Measurements from ENCODE around the gene DOCK4. TPM values are rescaled to one million over a fixed set of nuclear protein-coding genes. Genes with fewer than 3 reads are reported as not detected.
"Not testable (repeated sequence)": the region's sequence is repeated elsewhere in the genome, so short reads cannot be mapped to it uniquely, and the experiment has no call there.

The DOCK4 gene
- total and polyA plus RNA-seq, 4 donors, result 7.2 to 48.9 (median 12.8) TPM

GRCh38 chr7:111910656-111911055, 295.5 kb downstream of the DOCK4 start:
- H3K9me3 ChIP-seq (ENCODE audit: control insufficient read depth in 4 of 4, low read length in 3 of 4), result no peaks in the 10 kb centered on the region
- DNase-seq (ENCODE audit: low spot score), result no peak
- H3K4me1 ChIP-seq (ENCODE audit: control insufficient read depth in 4 of 4, insufficient read depth in 4 of 4, low read length in 3 of 4), result no peaks in the 10 kb centered on the region
- H3K27me3 ChIP-seq (ENCODE audit: control insufficient read depth in 4 of 4, insufficient read depth in 4 of 4, low read length in 3 of 4), result no peaks in the 10 kb centered on the region
- 96% methylated on average over 5 of the region's 5 CpGs for WGBS
- H3K4me3 ChIP-seq (ENCODE audit: low read depth in 1 of 3, low read length in 3 of 3), result no peak overlapping the region
- TF ChIP-seq RXRA (IDR thresholded peaks at IDR 0.05) (no peak), HNF4G (IDR thresholded peaks at IDR 0.05) (no peak), REST (IDR thresholded peaks at IDR 0.05) (no peak), HNF4A (conservative IDR thresholded peaks at IDR 0.05) (no peak), RAD21 (IDR thresholded peaks at IDR 0.05) (no peak), MAX (IDR thresholded peaks at IDR 0.05) (no peak), ATF3 (IDR thresholded peaks at IDR 0.05) (no peak), TAF1 (conservative IDR thresholded peaks at IDR 0.05) (no peak), ZBTB33 (IDR thresholded peaks at IDR 0.05) (no peak), CTCF (IDR thresholded peaks at IDR 0.05; ENCODE audit: low read depth, low read length, missing input control) (no peak), NR2F2 (IDR thresholded peaks at IDR 0.05) (no peak), FOXA1 (IDR thresholded peaks at IDR 0.05) (no peak), FOXA2 (IDR thresholded peaks at IDR 0.05) (no peak)
- peaks cover 3 to 6% (median 5%) of the 10 kb centered on the region in 4 donors for H3K36me3 ChIP-seq (ENCODE audit: control insufficient read depth in 4 of 4, insufficient read depth in 3 of 4, low read depth in 1 of 4, low read length in 3 of 4)
- H3K27ac ChIP-seq (ENCODE audit: low read depth in 1 of 2, low read length in 2 of 2), result no peak overlapping the region
- no peak overlapping the region for H3K9ac ChIP-seq (ENCODE audit: low read depth in 1 of 2, low read length in 2 of 2)

GRCh38 chr7:111908673-111909072, 297.5 kb downstream of the DOCK4 start:
- not testable (repeated sequence) for H3K36me3 ChIP-seq (ENCODE audit: control insufficient read depth in 4 of 4, insufficient read depth in 3 of 4, low read depth in 1 of 4, low read length in 3 of 4); H3K4me3 ChIP-seq (ENCODE audit: low read depth in 1 of 3, low read length in 3 of 3); DNase-seq (ENCODE audit: low spot score); H3K9ac ChIP-seq (ENCODE audit: low read depth in 1 of 2, low read length in 2 of 2); H3K27me3 ChIP-seq (ENCODE audit: control insufficient read depth in 4 of 4, insufficient read depth in 4 of 4, low read length in 3 of 4); H3K27ac ChIP-seq (ENCODE audit: low read depth in 1 of 2, low read length in 2 of 2); H3K9me3 ChIP-seq (ENCODE audit: control insufficient read depth in 4 of 4, low read length in 3 of 4); H3K4me1 ChIP-seq (ENCODE audit: control insufficient read depth in 4 of 4, insufficient read depth in 4 of 4, low read length in 3 of 4)
- WGBS, result over 99% methylated on average over 3 of the region's 3 CpGs

Data from liver (tissue), 9 donors.